Measurements from ENCODE around the gene RIOK3. TPM values are rescaled to one million over a fixed set of nuclear protein-coding genes. Genes with fewer than 3 reads are reported as not detected.

RIOK3 gene
- total RNA-seq, 1 donor from 2014 or later, result 64.1 TPM

- ATAC-seq (no peak), DNase-seq (no peak)
- Histone ChIP-seq H3K27me3 (ENCODE audit: low read depth) (no peaks in the 10 kb centered on the region), H3K4me3 (no peak overlapping the region), H3K4me1 (peaks cover 14% of the 10 kb centered on the region), H3K27ac (no peak overlapping the region), H3K9me3 (no peaks in the 10 kb centered on the region), H3K36me3 (no peaks in the 10 kb centered on the region)
- intact Hi-C loops (cut with DNase I), result no loop called here
- no peak for TF ChIP-seq CTCF (IDR thresholded peaks at IDR 0.05)
These were observed 13.0 kb upstream of the RIOK3 start for GRCh38 chr18:23440131-23440530.

- Histone ChIP-seq H3K9me3 (no peaks in the 10 kb centered on the region), H3K27me3 (ENCODE audit: low read depth) (no peaks in the 10 kb centered on the region), H3K4me1 (peaks cover 5% of the 10 kb centered on the region), H3K4me3 (no peak overlapping the region), H3K36me3 (no peaks in the 10 kb centered on the region), H3K27ac (no peak overlapping the region)
- ATAC-seq (no peak), DNase-seq (no peak)
- TF ChIP-seq CTCF (IDR thresholded peaks at IDR 0.05), result no peak
- intact Hi-C loops (cut with DNase I), result no loop called here
These were observed 10.1 kb upstream of the RIOK3 start for GRCh38 chr18:23442958-23443357.

- no peaks in the 10 kb centered on the region for H3K36me3 ChIP-seq
- intact Hi-C loops (cut with DNase I), result no loop called here
- ATAC-seq (no peak), DNase-seq (no peak)
- H3K4me3 ChIP-seq, result no peak overlapping the region
- H3K27me3 ChIP-seq (ENCODE audit: low read depth), result no peaks in the 10 kb centered on the region
- no peak for TF ChIP-seq CTCF (IDR thresholded peaks at IDR 0.05)
- H3K4me1 ChIP-seq, result peaks cover 8% of the 10 kb centered on the region
- no peak overlapping the region for H3K27ac ChIP-seq
- H3K9me3 ChIP-seq, result no peaks in the 10 kb centered on the region
These were observed 4.8 kb upstream of the RIOK3 start for GRCh38 chr18:23448291-23448690.

GRCh38 chr18:23450022-23450421 lies 3.1 kb upstream of the RIOK3 start:
- Histone ChIP-seq H3K4me1 (peaks cover 19% of the 10 kb centered on the region), H3K9me3 (no peaks in the 10 kb centered on the region), H3K27me3 (ENCODE audit: low read depth) (no peaks in the 10 kb centered on the region), H3K27ac (no peak overlapping the region), H3K36me3 (no peaks in the 10 kb centered on the region), H3K4me3 (no peak overlapping the region)
- no peak for TF ChIP-seq CTCF (IDR thresholded peaks at IDR 0.05)
- intact Hi-C loops (cut with DNase I), result no loop called here
- ATAC-seq (no peak), DNase-seq (no peak)

DNA sequence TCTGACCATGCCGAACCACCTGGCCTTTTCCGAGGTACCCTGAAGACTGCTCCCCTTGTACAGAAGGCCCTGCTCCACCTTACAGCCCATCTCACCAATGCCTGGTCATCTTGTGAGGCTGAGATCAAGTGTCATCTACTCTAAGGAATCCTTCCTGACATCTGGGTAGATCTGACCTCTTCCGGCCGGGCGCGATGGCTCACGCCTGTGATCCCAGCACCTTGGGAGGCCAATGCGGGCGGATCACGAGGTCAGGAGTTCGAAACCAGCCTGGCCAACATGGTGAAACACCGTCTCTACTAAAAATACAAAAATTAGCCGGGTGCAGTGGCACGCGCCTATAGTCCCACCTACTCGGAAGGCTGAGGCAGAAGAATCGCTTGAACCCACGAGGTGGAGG lies 2.1 kb upstream of the RIOK3 start:
- Histone ChIP-seq H3K9me3 (no peaks in the 10 kb centered on the region), H3K4me3 (no peak overlapping the region), H3K36me3 (no peaks in the 10 kb centered on the region), H3K4me1 (peaks cover 29% of the 10 kb centered on the region), H3K27me3 (ENCODE audit: low read depth) (no peaks in the 10 kb centered on the region), H3K27ac (no peak overlapping the region)
- intact Hi-C loops (cut with DNase I), result no loop called here
- ATAC-seq (no peak), DNase-seq (no peak)
- TF ChIP-seq CTCF (IDR thresholded peaks at IDR 0.05), result no peak

GRCh38 chr18:23451491-23451890 lies 1.6 kb upstream of the RIOK3 start:
- Histone ChIP-seq H3K36me3 (no peaks in the 10 kb centered on the region), H3K9me3 (no peaks in the 10 kb centered on the region), H3K27ac (peak overlapping the region; percentile 95), H3K4me3 (no peak overlapping the region), H3K4me1 (peaks cover 33% of the 10 kb centered on the region), H3K27me3 (ENCODE audit: low read depth) (no peaks in the 10 kb centered on the region)
- intact Hi-C loops (cut with DNase I), result no loop called here
- ATAC-seq (no peak), DNase-seq (no peak)
- no peak for TF ChIP-seq CTCF (IDR thresholded peaks at IDR 0.05)

Measured in lower lobe of right lung (tissue), 2 donors.